Measurements from ENCODE around the gene SYTL5. TPM values are rescaled to one million over a fixed set of nuclear protein-coding genes. Genes with fewer than 3 reads are reported as not detected.
"Not testable (repeated sequence)": the region's sequence is repeated elsewhere in the genome, so short reads cannot be mapped to it uniquely, and the experiment has no call there.

The SYTL5 gene
- polyA plus RNA-seq, 1 donor (not counting 4 experiments of a cell fraction or from before 2014, with no cell fraction given), result 0.09 TPM

DNA sequence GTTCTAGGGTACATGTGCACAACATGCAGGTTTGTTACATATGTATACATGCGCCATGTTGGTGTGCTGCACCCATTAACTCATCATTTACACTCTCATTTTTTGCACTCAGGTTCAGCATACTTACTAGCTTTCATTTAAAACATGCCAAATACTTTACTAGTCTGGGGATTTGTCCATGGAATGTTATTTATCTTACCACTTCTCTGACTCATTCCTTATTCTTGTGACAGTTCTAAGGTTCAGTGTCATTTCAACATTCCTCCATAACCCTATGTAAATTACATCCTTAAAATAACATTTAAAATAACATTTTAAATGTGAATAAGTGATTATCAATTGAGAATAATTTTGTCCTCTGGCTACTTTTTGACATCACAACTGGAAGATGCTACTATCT, 19.5 kb upstream of the SYTL5 start:
- H3K36me3 ChIP-seq (ENCODE audit: control insufficient read depth in 2 of 2, extremely low read depth in 1 of 2, insufficient read depth in 2 of 2, low read length in 2 of 2), result no peaks in the 10 kb centered on the region
- no peak overlapping the region for H3K4me3 ChIP-seq (ENCODE audit: control insufficient read depth in 2 of 3, extremely low read depth in 1 of 3, insufficient read depth in 2 of 3, low read depth in 1 of 3, low read length in 3 of 3)
- DNase-seq (ENCODE audit: low read depth, low spot score) (no peak), FAIRE-seq (no peak)
- no peaks in the 10 kb centered on the region for H3K9me1 ChIP-seq (ENCODE audit: control insufficient read depth, extremely low read depth, insufficient read depth, low read length)
- H3K4me1 ChIP-seq (ENCODE audit: control insufficient read depth, extremely low read depth, insufficient read depth, low read length), result no peaks in the 10 kb centered on the region
- dilution Hi-C loops (cut with MboI; ENCODE audit: extremely low pct_ligation_motif_present, low sequenced_read_pairs), result no loop called here
- TF ChIP-seq EZH2 (IDR thresholded peaks at IDR 0.05; ENCODE audit: low read length), result no peak
- TF ChIP-seq, protein P1, sequence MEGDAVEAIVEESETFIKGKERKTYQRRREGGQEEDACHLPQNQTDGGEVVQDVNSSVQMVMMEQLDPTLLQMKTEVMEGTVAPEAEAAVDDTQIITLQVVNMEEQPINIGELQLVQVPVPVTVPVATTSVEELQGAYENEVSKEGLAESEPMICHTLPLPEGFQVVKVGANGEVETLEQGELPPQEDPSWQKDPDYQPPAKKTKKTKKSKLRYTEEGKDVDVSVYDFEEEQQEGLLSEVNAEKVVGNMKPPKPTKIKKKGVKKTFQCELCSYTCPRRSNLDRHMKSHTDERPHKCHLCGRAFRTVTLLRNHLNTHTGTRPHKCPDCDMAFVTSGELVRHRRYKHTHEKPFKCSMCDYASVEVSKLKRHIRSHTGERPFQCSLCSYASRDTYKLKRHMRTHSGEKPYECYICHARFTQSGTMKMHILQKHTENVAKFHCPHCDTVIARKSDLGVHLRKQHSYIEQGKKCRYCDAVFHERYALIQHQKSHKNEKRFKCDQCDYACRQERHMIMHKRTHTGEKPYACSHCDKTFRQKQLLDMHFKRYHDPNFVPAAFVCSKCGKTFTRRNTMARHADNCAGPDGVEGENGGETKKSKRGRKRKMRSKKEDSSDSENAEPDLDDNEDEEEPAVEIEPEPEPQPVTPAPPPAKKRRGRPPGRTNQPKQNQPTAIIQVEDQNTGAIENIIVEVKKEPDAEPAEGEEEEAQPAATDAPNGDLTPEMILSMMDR (optimal IDR thresholded peaks at IDR 0.05 in 1 of 3, IDR thresholded peaks at IDR 0.05 in 1 of 3, conservative IDR thresholded peaks at IDR 0.05 in 1 of 3; ENCODE audit: extremely low read depth in 1 of 3, insufficient read depth in 2 of 3, low read length in 3 of 3), result no peak
- no peak overlapping the region for H3K4me2 ChIP-seq (ENCODE audit: control insufficient read depth, extremely low read depth, insufficient read depth, low read depth, low read length)
- H3K9me3 ChIP-seq (ENCODE audit: control insufficient read depth, low read depth, low read length), result no peaks in the 10 kb centered on the region
- no peak overlapping the region for H3K27ac ChIP-seq (ENCODE audit: control insufficient read depth, insufficient read depth, low read length)
- H3K27me3 ChIP-seq (ENCODE audit: control insufficient read depth, extremely low read depth, insufficient read depth, low read length), result no peaks in the 10 kb centered on the region
- no peak overlapping the region for H3K9ac ChIP-seq (ENCODE audit: control insufficient read depth, extremely low read depth, insufficient read depth, low read length)
- no peak overlapping the region for H2AFZ ChIP-seq (ENCODE audit: control insufficient read depth, low read length)
- no peaks in the 10 kb centered on the region for H3K79me2 ChIP-seq (ENCODE audit: control insufficient read depth, insufficient read depth, low read length)
- no peaks in the 10 kb centered on the region for H4K20me1 ChIP-seq (ENCODE audit: control insufficient read depth, extremely low read depth, insufficient read depth, low read length)

DNA sequence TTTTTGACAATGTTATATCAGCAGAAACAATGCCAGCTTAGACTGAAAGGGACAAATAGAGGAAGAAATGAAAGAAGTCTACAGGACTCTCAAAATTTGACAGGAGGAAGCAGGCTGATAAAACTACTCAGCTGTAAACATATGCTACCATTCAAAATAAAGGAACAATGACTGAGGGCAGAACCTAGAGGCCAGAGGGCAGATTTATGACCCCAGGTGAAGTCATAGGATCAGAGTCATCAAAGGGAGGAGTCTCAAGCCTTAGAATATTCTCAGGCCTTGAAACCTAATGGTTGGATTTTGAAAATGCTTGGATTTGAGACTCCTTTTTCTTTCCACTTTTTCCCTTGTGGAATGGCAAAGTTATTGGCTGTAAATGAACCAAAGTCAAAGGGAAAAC, 17.0 kb upstream of the SYTL5 start:
- H3K4me3 ChIP-seq (ENCODE audit: control insufficient read depth in 2 of 3, extremely low read depth in 1 of 3, insufficient read depth in 2 of 3, low read depth in 1 of 3, low read length in 3 of 3), result no peak overlapping the region
- no peak for DNase-seq (ENCODE audit: low read depth, low spot score)
- no peaks in the 10 kb centered on the region for H3K9me1 ChIP-seq (ENCODE audit: control insufficient read depth, extremely low read depth, insufficient read depth, low read length)
- no peak overlapping the region for H3K9ac ChIP-seq (ENCODE audit: control insufficient read depth, extremely low read depth, insufficient read depth, low read length)
- no peak overlapping the region for H3K27ac ChIP-seq (ENCODE audit: control insufficient read depth, insufficient read depth, low read length)
- no peaks in the 10 kb centered on the region for H3K27me3 ChIP-seq (ENCODE audit: control insufficient read depth, extremely low read depth, insufficient read depth, low read length)
- no peaks in the 10 kb centered on the region for H3K9me3 ChIP-seq (ENCODE audit: control insufficient read depth, low read depth, low read length)
- dilution Hi-C loops (cut with MboI; ENCODE audit: extremely low pct_ligation_motif_present, low sequenced_read_pairs), result no loop called here
- no peak for FAIRE-seq
- H3K4me1 ChIP-seq (ENCODE audit: control insufficient read depth, extremely low read depth, insufficient read depth, low read length), result peaks cover 6% of the 10 kb centered on the region
- no peaks in the 10 kb centered on the region for H3K79me2 ChIP-seq (ENCODE audit: control insufficient read depth, insufficient read depth, low read length)
- H2AFZ ChIP-seq (ENCODE audit: control insufficient read depth, low read length), result no peak overlapping the region
- no peaks in the 10 kb centered on the region for H3K36me3 ChIP-seq (ENCODE audit: control insufficient read depth in 2 of 2, extremely low read depth in 1 of 2, insufficient read depth in 2 of 2, low read length in 2 of 2)
- no peak overlapping the region for H3K4me2 ChIP-seq (ENCODE audit: control insufficient read depth, extremely low read depth, insufficient read depth, low read depth, low read length)
- H4K20me1 ChIP-seq (ENCODE audit: control insufficient read depth, extremely low read depth, insufficient read depth, low read length), result no peaks in the 10 kb centered on the region
- TF ChIP-seq, protein P1 (optimal IDR thresholded peaks at IDR 0.05 in 1 of 3, IDR thresholded peaks at IDR 0.05 in 1 of 3, conservative IDR thresholded peaks at IDR 0.05 in 1 of 3; ENCODE audit: extremely low read depth in 1 of 3, insufficient read depth in 2 of 3, low read length in 3 of 3), result no peak
- TF ChIP-seq EZH2 (IDR thresholded peaks at IDR 0.05; ENCODE audit: low read length), result no peak

DNA sequence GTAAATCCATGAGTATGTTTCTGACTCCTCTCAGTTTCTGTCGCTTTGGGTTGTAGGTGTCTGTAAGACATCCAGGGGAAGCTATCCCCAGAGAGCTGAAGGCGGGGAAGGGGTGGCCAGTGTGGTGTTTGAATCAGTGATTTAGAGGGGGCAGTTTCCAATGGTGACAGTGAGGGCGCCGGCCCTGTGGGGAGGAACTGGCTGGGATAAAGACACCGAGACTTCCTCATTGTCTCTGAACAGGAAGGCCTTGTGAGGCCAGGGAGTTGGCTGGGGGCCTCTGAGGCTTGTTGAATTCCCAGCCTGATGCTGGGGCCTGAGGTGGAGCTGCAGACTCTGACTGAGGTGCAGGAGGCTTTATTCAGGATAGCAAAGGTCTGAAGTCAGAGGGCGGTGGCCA, 15.1 kb upstream of the SYTL5 start:
- H3K9me1 ChIP-seq (ENCODE audit: control insufficient read depth, extremely low read depth, insufficient read depth, low read length); FAIRE-seq; H3K4me2 ChIP-seq (ENCODE audit: control insufficient read depth, extremely low read depth, insufficient read depth, low read depth, low read length); H4K20me1 ChIP-seq (ENCODE audit: control insufficient read depth, extremely low read depth, insufficient read depth, low read length); H3K36me3 ChIP-seq (ENCODE audit: control insufficient read depth in 2 of 2, extremely low read depth in 1 of 2, insufficient read depth in 2 of 2, low read length in 2 of 2); H3K79me2 ChIP-seq (ENCODE audit: control insufficient read depth, insufficient read depth, low read length); dilution Hi-C loops (cut with MboI; ENCODE audit: extremely low pct_ligation_motif_present, low sequenced_read_pairs); H3K9ac ChIP-seq (ENCODE audit: control insufficient read depth, extremely low read depth, insufficient read depth, low read length); H3K27me3 ChIP-seq (ENCODE audit: control insufficient read depth, extremely low read depth, insufficient read depth, low read length); H2AFZ ChIP-seq (ENCODE audit: control insufficient read depth, low read length); H3K4me1 ChIP-seq (ENCODE audit: control insufficient read depth, extremely low read depth, insufficient read depth, low read length); H3K4me3 ChIP-seq (ENCODE audit: control insufficient read depth in 2 of 3, extremely low read depth in 1 of 3, insufficient read depth in 2 of 3, low read depth in 1 of 3, low read length in 3 of 3); H3K9me3 ChIP-seq (ENCODE audit: control insufficient read depth, low read depth, low read length); DNase-seq (ENCODE audit: low read depth, low spot score); H3K27ac ChIP-seq (ENCODE audit: control insufficient read depth, insufficient read depth, low read length): not testable (repeated sequence)
